Measurements from ENCODE around the gene TAS2R40.
A peak's percentile ranks its signal among the peaks of the same experiment; 100 is the strongest.

Gene TAS2R40

GRCh38 chr7:143225047-143225446 is 3.2 kb downstream of the TAS2R40 start:
- DNase-seq = no peak

GRCh38 chr7:143227806-143228205 is 6.0 kb downstream of the TAS2R40 start:
- DNase-seq = no peak

DNA sequence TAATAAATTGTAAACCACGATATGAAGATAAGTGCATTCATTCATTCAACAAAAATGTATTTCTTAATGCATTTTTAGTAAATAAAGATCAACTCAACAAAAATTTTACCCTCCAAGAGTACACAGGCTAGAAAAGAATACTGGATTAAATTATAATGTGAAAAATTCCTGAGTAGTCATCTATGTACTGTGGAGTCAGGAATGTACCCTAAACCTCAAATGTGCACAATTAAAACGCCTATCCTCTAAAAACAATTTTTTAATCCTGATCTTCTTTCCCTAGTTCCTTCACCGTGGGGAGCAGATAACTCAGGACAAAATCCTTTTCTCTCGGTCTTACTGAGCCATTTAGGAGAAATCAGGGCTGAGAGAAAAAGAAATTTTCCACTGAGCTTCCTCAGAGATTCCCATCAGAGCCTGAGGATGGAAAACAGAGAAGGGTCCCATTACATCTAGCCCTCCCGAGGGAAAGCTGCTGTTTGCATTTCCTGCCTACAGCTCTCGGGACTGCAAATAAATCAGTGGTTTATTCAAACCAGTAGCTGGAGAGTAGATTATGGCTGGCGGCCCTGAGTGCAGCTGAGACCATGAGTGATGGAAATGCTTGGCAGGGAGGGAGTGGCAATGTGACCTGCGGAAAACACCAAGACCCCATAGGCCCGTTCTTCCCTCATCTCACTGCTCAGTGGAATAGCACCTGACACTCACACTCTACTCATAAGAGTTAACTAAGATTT is 7.4 kb downstream of the TAS2R40 start:
- no peak for DNase-seq

DNA sequence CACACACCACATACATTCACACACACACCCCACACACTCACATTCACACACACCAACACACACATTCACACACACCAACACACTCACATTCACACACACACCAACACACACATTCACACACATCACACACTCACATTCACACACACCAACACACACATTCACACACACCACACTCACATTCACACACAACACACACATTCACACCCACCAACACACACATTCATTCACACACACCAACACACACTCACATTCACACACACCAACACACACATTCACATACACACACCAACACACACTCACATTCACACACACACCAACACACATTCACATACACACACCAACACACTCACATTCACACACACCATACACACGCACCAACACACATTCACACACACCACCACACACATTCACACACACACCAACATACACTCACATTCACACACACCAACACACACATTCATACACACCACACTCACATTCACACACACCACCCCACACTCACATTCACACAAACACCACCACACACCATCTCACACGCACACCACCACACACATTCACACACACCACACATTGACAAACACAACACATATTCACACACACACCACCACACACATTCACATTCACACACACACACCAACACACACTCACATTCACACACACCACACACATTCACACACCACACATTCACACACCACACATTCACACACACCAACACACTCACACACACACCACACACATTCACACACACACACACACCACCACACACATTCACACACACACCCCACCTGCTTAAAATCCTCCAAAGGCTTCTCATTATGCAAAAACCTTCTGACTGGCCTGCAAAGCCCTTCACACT is 9.0 kb downstream of the TAS2R40 start:
- DNase-seq = no peak

- no peak for DNase-seq
These were observed 12.1 kb downstream of the TAS2R40 start for GRCh38 chr7:143233816-143234532.

GRCh38 chr7:143234533-143234875 is 12.7 kb downstream of the TAS2R40 start:
- no peak for DNase-seq

DNA sequence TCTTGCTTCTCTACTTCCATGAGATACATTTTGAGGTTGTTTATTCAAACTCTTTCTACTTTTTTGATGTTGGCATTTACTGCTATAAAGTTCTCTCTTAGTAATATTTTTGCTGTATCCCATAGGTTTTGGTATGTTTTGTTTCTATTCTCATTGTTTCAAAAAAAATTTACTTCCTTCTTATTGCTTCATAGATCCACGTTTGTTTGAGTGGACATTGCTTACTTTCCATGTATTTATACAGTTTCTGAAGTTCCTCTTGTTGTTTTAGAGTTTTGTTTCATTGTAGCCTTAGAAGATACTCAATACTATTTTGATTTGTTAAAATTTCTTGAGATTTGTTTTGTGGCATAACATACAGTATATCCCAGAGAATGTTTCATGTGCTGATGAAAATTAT is 13.7 kb downstream of the TAS2R40 start:
- no peak for DNase-seq

GRCh38 chr7:143236408-143236990 is 14.7 kb downstream of the TAS2R40 start:
- no peak for DNase-seq

- DNase-seq = no peak
These were observed 15.5 kb downstream of the TAS2R40 start for GRCh38 chr7:143237366-143237765.

DNA sequence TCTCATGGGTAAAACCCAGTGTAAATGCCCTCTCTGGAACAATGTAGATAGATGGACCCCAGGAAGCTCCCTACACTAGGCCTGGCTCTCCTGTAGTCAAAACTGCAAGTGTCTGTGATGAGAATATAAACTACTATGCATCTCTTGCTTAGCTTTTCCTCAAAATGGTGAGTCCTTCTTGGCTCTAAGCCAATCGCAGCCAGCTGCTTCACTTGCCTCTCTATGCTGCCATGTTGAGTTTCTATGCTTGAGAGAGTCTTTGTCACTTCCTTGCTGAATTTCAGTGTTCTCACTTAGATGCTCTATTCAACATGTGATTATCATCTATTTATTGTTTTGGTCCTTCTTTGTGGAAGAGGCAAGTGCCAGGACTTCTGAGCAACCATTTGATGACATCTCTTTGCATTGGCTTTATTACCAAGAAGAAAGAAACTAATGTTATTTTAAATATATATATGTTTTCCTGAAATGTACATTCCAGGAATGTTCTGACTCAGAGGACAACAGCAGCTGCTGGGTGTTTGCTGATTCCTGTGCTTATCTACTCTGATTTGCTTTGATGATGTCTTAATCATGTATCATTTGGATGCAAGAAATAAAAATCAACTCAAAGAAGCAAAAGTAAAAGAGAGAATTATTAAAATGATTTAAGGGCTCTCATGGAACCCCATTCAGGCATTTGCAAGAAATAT is 16.6 kb downstream of the TAS2R40 start:
- DNase-seq = peak in 1 of 2 experiments; percentile 32

- DNase-seq = no peak
These were observed 18.0 kb downstream of the TAS2R40 start for GRCh38 chr7:143239813-143240212.

- peak; percentile 6 to 71 for DNase-seq
These were observed 18.7 kb downstream of the TAS2R40 start for GRCh38 chr7:143240291-143241168.

- no peak for DNase-seq
These were observed 20.5 kb downstream of the TAS2R40 start for GRCh38 chr7:143242306-143242705.

- no peak for DNase-seq
These were observed 21.3 kb downstream of the TAS2R40 start for GRCh38 chr7:143243111-143243510.

- no peak for DNase-seq
These were observed 21.8 kb downstream of the TAS2R40 start for GRCh38 chr7:143243614-143244013.

GRCh38 chr7:143244321-143244720 is 22.5 kb downstream of the TAS2R40 start:
- DNase-seq = no peak

GRCh38 chr7:143245123-143245522 is 23.3 kb downstream of the TAS2R40 start:
- DNase-seq = no peak

- no peak for DNase-seq
These were observed 25.5 kb downstream of the TAS2R40 start for GRCh38 chr7:143247372-143247771.

DNA sequence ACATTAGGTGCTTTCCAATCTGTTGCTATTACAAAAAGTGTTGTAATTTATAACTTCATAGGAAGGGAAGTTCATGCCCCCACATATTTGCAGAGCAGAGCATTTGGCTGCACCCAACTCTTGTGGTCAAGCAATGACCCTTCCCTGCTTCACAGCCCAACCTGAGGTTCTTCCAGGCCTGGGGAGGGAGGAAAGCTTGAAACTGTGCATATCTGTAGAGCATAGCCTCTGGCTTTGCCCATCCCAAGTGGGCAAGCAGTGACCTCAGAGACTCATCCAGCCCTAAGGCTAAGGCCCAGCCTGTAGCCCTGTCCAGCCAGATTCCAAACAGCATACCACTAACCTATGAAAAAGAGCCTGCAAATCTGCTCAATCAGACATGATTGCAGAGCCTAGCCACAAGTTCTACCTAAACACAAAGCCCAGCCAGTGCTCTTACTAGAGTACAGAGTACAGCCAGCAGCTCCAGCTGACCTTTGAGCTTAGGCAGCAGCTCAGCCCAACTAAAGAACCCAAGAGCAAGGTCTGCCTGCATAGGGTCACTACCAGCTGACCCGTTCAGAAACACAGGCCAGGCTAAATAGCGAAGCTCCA is 27.0 kb downstream of the TAS2R40 start:
- no peak for DNase-seq

DNA sequence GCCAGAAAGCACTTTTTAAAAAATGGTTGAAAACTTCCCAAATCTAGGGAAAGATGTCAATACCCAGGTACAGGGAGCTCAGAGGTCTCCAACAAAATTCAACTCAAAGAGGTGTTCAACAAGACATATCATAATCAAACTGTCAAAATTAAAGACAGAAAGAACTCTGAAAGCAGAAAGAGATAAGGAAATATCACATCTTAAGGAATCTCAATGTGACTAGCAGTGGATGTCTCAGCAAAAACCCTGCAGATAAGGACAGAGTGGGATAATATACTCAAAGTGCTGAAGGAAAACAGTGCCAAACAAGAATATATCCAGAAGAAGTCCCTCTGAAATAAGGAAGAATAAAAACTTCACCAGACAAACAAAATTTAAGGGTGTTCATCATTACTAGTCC is 28.4 kb downstream of the TAS2R40 start:
- DNase-seq = no peak

- no peak for DNase-seq
These were observed 29.0 kb downstream of the TAS2R40 start for GRCh38 chr7:143250822-143251221.
